GM12874 (cell line): ENCODE data around the gene FSHB.

Experiments used
- CTCF ChIP-seq: IDR thresholded peaks from 2 replicates; pipeline ENCODE4 v1.5.1; 2011; ENCODE audit warnings: low read depth, mild to moderate bottlenecking, control low read depth, low read length, moderate library complexity; ENCODE audit not compliant: insufficient read depth

FSHB gene

GRCh38 chr11:30210357-30210756 lies 20.5 kb upstream of the FSHB start:
- no peak for TF ChIP-seq CTCF

GRCh38 chr11:30216534-30216933 lies 14.3 kb upstream of the FSHB start:
- TF ChIP-seq CTCF, result no peak

DNA sequence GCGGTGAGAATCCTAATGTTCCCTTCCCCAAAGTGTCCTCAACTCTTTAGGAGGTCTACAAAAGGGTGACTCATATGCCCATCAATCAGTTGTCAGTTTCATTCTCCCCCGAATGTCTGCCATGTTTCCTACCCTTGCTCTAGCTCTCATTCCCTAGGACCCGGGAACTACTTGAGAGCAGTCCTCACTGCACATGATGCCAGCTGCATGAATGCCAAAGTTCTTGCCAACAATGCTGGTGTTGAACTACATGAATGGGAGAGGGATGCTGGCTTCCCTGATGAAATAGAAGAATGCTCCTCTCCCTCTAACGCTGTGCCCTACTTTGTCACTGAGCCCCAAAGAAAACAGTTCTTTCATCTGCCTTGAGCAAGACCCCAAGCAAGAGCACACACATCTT lies 12.5 kb upstream of the FSHB start:
- no peak for TF ChIP-seq CTCF

DNA sequence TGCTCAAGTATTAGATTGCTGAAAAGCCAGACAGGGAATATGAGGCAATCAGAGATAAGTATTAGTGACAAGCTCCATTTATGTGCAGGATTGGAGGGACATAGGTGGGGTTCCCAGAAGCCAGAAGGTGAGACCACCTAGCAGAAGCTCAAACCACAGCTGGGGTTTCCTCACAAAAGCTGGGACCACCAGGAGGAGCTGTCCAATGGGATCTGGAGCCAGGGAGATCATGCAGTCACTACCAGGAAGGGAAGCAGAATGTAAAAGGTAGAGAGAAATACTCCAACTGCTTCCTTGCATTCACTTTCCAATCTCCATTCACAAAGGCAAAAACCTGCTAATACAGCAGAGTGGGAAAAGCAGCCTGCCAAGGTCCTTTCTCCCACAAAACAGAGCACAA lies 5.2 kb upstream of the FSHB start:
- no peak for TF ChIP-seq CTCF

DNA sequence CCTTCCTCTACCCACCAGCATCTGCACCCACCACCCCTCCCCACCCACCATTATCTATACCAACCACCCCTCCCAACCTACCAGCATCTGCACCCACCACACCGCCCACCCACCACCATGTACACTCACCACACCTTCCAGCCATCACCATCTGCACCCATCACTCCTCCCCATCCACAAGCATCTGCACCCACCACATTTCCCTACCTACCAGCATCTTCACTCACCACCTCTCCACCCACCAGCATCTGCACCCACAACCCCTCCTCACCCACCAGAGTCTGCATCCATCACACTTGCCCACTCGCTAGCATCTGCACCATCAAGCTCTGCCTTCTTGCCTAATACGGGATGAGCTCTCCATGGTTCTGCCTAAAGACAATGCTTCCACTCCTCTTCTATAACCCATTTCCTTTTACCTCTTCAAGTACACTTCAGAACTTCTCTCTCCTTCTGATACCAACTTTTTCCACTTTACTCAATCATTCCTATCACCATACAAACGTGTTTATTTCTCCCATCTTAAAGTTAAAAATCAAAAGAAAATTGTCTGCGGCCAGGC lies 2.4 kb upstream of the FSHB start:
- no peak for TF ChIP-seq CTCF

GRCh38 chr11:30239025-30239424 lies 8.2 kb downstream of the FSHB start:
- TF ChIP-seq CTCF, result no peak

GRCh38 chr11:30244265-30244664 lies 13.5 kb downstream of the FSHB start:
- no peak for TF ChIP-seq CTCF
